ENCODE results near the gene MGAT1. TPM values are rescaled to one million over a fixed set of nuclear protein-coding genes. Genes with fewer than 3 reads are reported as not detected.

MGAT1 gene
- total RNA-seq, 1 experiment from 2014 or later: 53.0 TPM

- POLR2A ChIA-PET: no interaction called here
- Histone ChIP-seq H2AFZ (ENCODE audit: low read depth, low read length, poor library complexity, severe bottlenecking) (no peak overlapping the region), H3K36me3 (ENCODE audit: control insufficient read depth in 1 of 2, insufficient read depth in 2 of 2, low read length in 2 of 2) (peaks cover 0 to 15% of the 10 kb centered on the region in 2 experiments; a peak in 2 of 4 replicates), H3K4me3 (replicated peaks in 1 of 2; ENCODE audit: low read depth in 1 of 2, low read length in 2 of 2) (no peak overlapping the region), H3K27me3 (ENCODE audit: insufficient read depth, low read length) (no peaks in the 10 kb centered on the region), H3K9me3 (ENCODE audit: control insufficient read depth in 1 of 2, insufficient read depth in 1 of 2, low read depth in 1 of 2, low read length in 2 of 2) (no peaks in the 10 kb centered on the region), H3K9me2 (ENCODE audit: insufficient read depth) (no peaks in the 10 kb centered on the region), H3K4me2 (ENCODE audit: low read length) (no peak overlapping the region), H3K9ac (ENCODE audit: low read length) (no peak overlapping the region), H4K20me1 (ENCODE audit: insufficient read depth) (peaks cover 6% of the 10 kb centered on the region; the same call in 1 of the 2 replicates), H3K4me1 (ENCODE audit: control insufficient read depth in 1 of 2, insufficient read depth in 2 of 2, low read length in 2 of 2) (peaks cover 16 to 45% of the 10 kb centered on the region in 2 experiments), H3K27ac (ENCODE audit: low read depth, low read length) (no peak overlapping the region; the same call in 1 of the 2 replicates), H3K79me2 (ENCODE audit: insufficient read depth, low read length) (peaks cover 52% of the 10 kb centered on the region)
- BruUV-seq (replicated peaks): no TSS peak
- RAD21 ChIA-PET (ENCODE audit: low non-redundant PET in 1 of 2, low total read pairs in 2 of 2, uncharacterized antibody in 2 of 2, unreplicated experiment in 2 of 2): no interaction called here
- TF ChIP-seq REST (IDR thresholded peaks at IDR 0.05; ENCODE audit: low read depth) (no peak), POLR2AphosphoS5 (IDR thresholded peaks at IDR 0.05; ENCODE audit: low read depth, low read length) (no peak), ZBTB33 (IDR thresholded peaks at IDR 0.05; ENCODE audit: extremely low read depth, insufficient replicate concordance, low read length) (no peak), TCF7L2 (IDR thresholded peaks at IDR 0.05; ENCODE audit: borderline replicate concordance, extremely low read depth, insufficient read depth, insufficient read length) (no peak), SRF (IDR thresholded peaks at IDR 0.05; ENCODE audit: low read depth) (no peak), ELF1 (IDR thresholded peaks at IDR 0.05; ENCODE audit: borderline replicate concordance, low read depth) (no peak), FOSL1 (IDR thresholded peaks at IDR 0.05; ENCODE audit: low read depth) (no peak), CEBPB (IDR thresholded peaks at IDR 0.05; ENCODE audit: low read depth) (no peak)
- DNase-seq (ENCODE audit: low read depth, low spot score): no peak
- CTCF ChIA-PET: no interaction called here
- intact Hi-C loops (cut with micrococcal nuclease): no loop called here
- no peak for ATAC-seq
Observed at GRCh38 chr5:180804129-180804618, 1.6 kb upstream of the MGAT1 start.
